CD4-positive, alpha-beta memory T cell (primary cell): Measurements from ENCODE around the gene TNKS2. TPM values are rescaled to one million over a fixed set of nuclear protein-coding genes. Genes with fewer than 3 reads are reported as not detected.

Experiments used
- CTCF ChIA-PET: fragments of 350-600 bp; sonication (Branson Sonifier 250); formaldehyde crosslinking; loops from one replicate; lab custom pipeline; 2021; ENCODE audit warnings: inconsistent platforms; ENCODE audit not compliant: partially characterized antibody; lab: Charles Lee
- POLR2A ChIA-PET: fragments of 350-600 bp; sonication (Branson Sonifier 250); formaldehyde crosslinking; loops from one replicate; lab custom pipeline; 2021; ENCODE audit not compliant: partially characterized antibody; lab: Charles Lee
- DNase-seq, 5 donors: peaks; one replicate each; pipeline versions ENCODE4 v3.0.0 to v3.0.0-alpha.2; 2020 to 2022; ENCODE audit warnings: mixed read lengths in 1 of 5
- H3K27ac ChIP-seq: one replicate; pipeline ENCODE4 v1.7.0; 2013; ENCODE audit warnings: low read depth, low read length
- H3K27me3 ChIP-seq: 2 replicates; pipeline ENCODE4 v1.7.0; 2013; ENCODE audit warnings: mild to moderate bottlenecking, low read length, moderate library complexity; ENCODE audit not compliant: insufficient read depth
- H3K36me3 ChIP-seq: 2 replicates; pipeline ENCODE4 v1.7.0; 2013; ENCODE audit warnings: mild to moderate bottlenecking, low read length, moderate library complexity; ENCODE audit not compliant: insufficient read depth
- H3K4me1 ChIP-seq: 2 replicates; pipeline ENCODE4 v1.7.0; 2013; ENCODE audit warnings: mild to moderate bottlenecking, low read length, moderate library complexity; ENCODE audit not compliant: insufficient read depth
- H3K4me3 ChIP-seq, 2 donors: one replicate each; pipeline ENCODE4 v1.7.0; 2013; ENCODE audit warnings: low read length in 2 of 2, mild to moderate bottlenecking in 1 of 2
- H3K9me3 ChIP-seq, 2 donors: one replicate each; pipeline ENCODE4 v1.7.0; 2013; ENCODE audit warnings: low read length in 2 of 2, control low read depth in 1 of 2; ENCODE audit not compliant: control insufficient read depth in 1 of 2
- H3K27ac Mint-ChIP-seq, 7 donors: one replicate each; pipeline ENCODE4 v1.8.0; 2020 to 2021; ENCODE audit warnings: mixed read lengths in 7 of 7, mild to moderate bottlenecking in 6 of 7, inconsistent platforms in 3 of 7, moderate library complexity in 3 of 7
- H3K27me3 Mint-ChIP-seq, 2 donors: one replicate each; pipeline ENCODE4 v1.8.0; 2020 to 2021; ENCODE audit warnings: mixed read lengths in 2 of 2
- H3K36me3 Mint-ChIP-seq, 2 donors: one replicate each; pipeline ENCODE4 v1.8.0; 2020 to 2021; ENCODE audit warnings: mixed read lengths in 2 of 2, inconsistent platforms in 1 of 2, mild to moderate bottlenecking in 1 of 2
- H3K4me1 Mint-ChIP-seq, 4 donors: one replicate each; pipeline ENCODE4 v1.8.0; 2020 to 2021; ENCODE audit warnings: mixed read lengths in 4 of 4, mild to moderate bottlenecking in 1 of 4
- H3K4me3 Mint-ChIP-seq, 8 donors: one replicate each; pipeline ENCODE4 v1.8.0; 2020 to 2021; ENCODE audit warnings: mixed read lengths in 8 of 8, mild to moderate bottlenecking in 7 of 8, moderate library complexity in 6 of 8, inconsistent platforms in 3 of 8
- H3K9me3 Mint-ChIP-seq, 8 donors: one replicate each; pipeline ENCODE4 v1.8.0; 2020 to 2021; ENCODE audit warnings: mixed read lengths in 8 of 8, mild to moderate bottlenecking in 5 of 8, inconsistent platforms in 3 of 8, moderate library complexity in 1 of 8
- intact Hi-C: fragments of 100-400 bp; cut with micrococcal nuclease; formaldehyde crosslinking; loops from one replicate; pipeline ENCODE4 v1.15.1; 2023
- polyA plus RNA-seq, 2 donors: library from polyadenylated mRNA; unstranded; fragments of 300-500 nt; fragmentation: Illumina TruSeq; gene quantifications; one replicate each; pipeline ENCODE4 v1.2.3, GENCODE V29; 2021
- total RNA-seq, 2 experiments: library from RNA; stranded (reverse); gene quantifications; one replicate each; pipeline ENCODE4 v1.2.3, GENCODE V29; 2021

The TNKS2 gene
- total and polyA plus RNA-seq, 4 experiments from 2014 or later, result 18.7 to 70.0 (median 48.1) TPM

DNA sequence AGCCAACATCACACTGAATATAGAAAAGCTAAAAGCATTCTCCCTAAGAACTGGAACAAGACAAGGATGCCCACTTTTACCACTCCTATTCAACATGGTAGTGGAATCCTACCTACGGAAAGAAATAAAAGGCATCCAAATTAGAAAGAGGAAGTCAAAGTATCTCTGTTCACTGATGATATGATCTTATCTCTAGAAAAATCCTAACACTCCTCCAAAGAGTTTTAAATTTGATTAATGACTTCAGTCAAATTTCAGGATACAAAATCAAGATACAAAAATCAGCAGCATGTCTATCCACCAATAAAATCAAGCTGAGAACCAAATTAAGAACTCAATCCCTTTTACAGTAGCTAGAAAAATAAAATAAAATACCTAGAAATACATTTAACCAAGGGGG lies 35.3 kb upstream of the TNKS2 start:
- POLR2A ChIA-PET, result no interaction called here
- CTCF ChIA-PET, result no interaction called here

DNA sequence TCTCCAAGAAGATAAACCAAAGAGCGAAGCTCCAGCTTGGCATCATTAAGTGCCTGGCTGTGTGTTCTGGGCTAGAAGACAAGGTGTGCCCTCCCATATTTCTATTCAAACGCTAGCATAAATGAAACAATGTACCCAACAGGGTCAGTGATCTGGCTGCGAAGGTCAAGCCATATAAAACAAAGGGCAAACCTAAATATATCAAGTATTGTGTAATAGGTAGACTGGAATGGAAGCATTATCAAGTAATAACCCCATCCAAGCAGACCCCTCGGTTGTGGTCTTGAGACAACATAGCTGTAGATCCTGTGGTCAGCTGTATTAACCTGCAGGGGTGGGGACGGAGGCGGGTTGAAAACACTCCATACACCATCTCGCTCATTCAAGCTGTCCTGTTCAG lies 31.6 kb upstream of the TNKS2 start:
- DNase-seq, result no peak
- Histone ChIP-seq H3K4me3 (no peak overlapping the region), H3K4me1 (no peaks in the 10 kb centered on the region), H3K27me3 (no peaks in the 10 kb centered on the region), H3K27ac (no peak overlapping the region), H3K36me3 (no peaks in the 10 kb centered on the region), H3K9me3 (no peaks in the 10 kb centered on the region)
- intact Hi-C loops, result loop anchor here (10.0 kb wide), 1 partner anchor 88 kb away; no protein-coding TSS in a partner anchor
- Mint-ChIP-seq H3K4me3 (no peak overlapping the region), H3K27me3 (peaks cover 0 to 2% of the 10 kb centered on the region in 2 donors), H3K27ac (no peak overlapping the region), H3K36me3 (no peaks in the 10 kb centered on the region), H3K9me3 (no peaks in the 10 kb centered on the region), H3K4me1 (peaks cover 0 to 2% (median 0%) of the 10 kb centered on the region in 4 donors)
- CTCF ChIA-PET, result no interaction called here
- POLR2A ChIA-PET, result no interaction called here

More for the DNA sequence above, 35.3 kb upstream of the TNKS2 start:
- no peak overlapping the region for H3K4me3 Mint-ChIP-seq
- intact Hi-C loops, result loop anchor here (10.0 kb wide), 1 partner anchor 92 kb away; no protein-coding TSS in a partner anchor
- no peaks in the 10 kb centered on the region for H3K27me3 ChIP-seq
- H3K27me3 Mint-ChIP-seq, result peaks cover 2 to 5% of the 10 kb centered on the region in 2 donors
- no peaks in the 10 kb centered on the region for H3K9me3 Mint-ChIP-seq
- no peaks in the 10 kb centered on the region for H3K9me3 ChIP-seq
- H3K4me3 ChIP-seq, result no peak overlapping the region
- H3K36me3 ChIP-seq, result no peaks in the 10 kb centered on the region
- H3K27ac ChIP-seq, result no peak overlapping the region
- no peak overlapping the region for H3K27ac Mint-ChIP-seq
- H3K36me3 Mint-ChIP-seq, result no peaks in the 10 kb centered on the region
- no peak for DNase-seq
- peaks cover 0 to 2% (median 0%) of the 10 kb centered on the region in 4 donors for H3K4me1 Mint-ChIP-seq
- H3K4me1 ChIP-seq, result no peaks in the 10 kb centered on the region

DNA sequence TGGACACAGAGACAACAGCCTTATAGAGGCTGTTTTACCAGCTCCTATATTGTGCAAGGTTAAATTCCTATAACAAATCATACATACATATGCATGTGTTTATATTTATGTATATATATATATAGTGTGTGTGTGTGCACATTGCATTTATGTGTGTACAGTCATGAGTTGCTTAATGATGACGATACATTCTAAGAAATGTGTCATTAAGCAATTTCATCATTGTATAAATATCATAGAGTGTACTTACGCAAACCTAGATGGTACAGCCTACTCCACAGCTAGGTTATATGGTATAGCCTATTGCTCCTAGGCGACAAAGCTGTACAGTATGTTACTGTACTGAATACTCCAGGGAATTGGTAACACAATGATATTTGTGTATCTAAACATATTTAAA lies 30.1 kb upstream of the TNKS2 start:
- H3K27ac Mint-ChIP-seq, result no peak overlapping the region
- POLR2A ChIA-PET, result interaction anchor here (1.4 kb wide), 1 partner anchor 140 kb away, joined by 5 read pairs; no protein-coding TSS in a partner anchor
- Histone ChIP-seq H3K27ac (no peak overlapping the region), H3K9me3 (no peaks in the 10 kb centered on the region), H3K36me3 (no peaks in the 10 kb centered on the region), H3K27me3 (no peaks in the 10 kb centered on the region), H3K4me1 (no peaks in the 10 kb centered on the region), H3K4me3 (no peak overlapping the region)
- H3K36me3 Mint-ChIP-seq, result no peaks in the 10 kb centered on the region
- CTCF ChIA-PET, result interaction anchor here (0.9 to 1.9 kb wide), 2 partner anchors 9 to 144 kb away, joined by 5 to 8 read pairs; no protein-coding TSS in a partner anchor
- no peaks in the 10 kb centered on the region for H3K27me3 Mint-ChIP-seq
- H3K4me1 Mint-ChIP-seq, result no peaks in the 10 kb centered on the region
- DNase-seq, result no peak
- H3K9me3 Mint-ChIP-seq, result no peaks in the 10 kb centered on the region
- intact Hi-C loops, result loop anchor here (10.0 kb wide), 1 partner anchor 87 kb away; no protein-coding TSS in a partner anchor
- H3K4me3 Mint-ChIP-seq, result no peak overlapping the region

DNA sequence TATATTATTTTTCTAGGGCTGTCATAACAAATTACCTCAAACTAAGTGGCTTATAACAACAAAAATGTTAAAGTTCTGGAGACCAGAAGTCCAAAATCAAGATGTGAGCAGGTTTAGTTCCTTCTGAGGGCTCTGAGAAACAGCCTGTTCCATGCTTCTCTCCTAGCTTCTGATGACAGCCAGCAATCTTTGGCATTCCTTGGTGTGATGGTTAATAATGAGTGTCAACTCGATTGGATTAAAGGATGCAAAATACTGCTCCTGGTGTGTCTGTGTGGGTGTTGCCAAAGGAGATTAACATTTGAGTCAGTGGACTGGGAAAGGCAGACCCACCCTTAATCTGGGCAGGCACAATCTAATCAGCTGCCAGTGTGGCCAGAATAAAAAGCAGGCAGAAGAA lies 26.3 kb upstream of the TNKS2 start:
- Mint-ChIP-seq H3K27me3 (peaks cover 10 to 11% of the 10 kb centered on the region in 2 donors), H3K27ac (no peak overlapping the region), H3K36me3 (no peaks in the 10 kb centered on the region), H3K4me3 (no peak overlapping the region), H3K4me1 (no peaks in the 10 kb centered on the region), H3K9me3 (no peaks in the 10 kb centered on the region)
- Histone ChIP-seq H3K4me1 (no peaks in the 10 kb centered on the region), H3K4me3 (no peak overlapping the region), H3K36me3 (no peaks in the 10 kb centered on the region), H3K27me3 (peaks cover 3% of the 10 kb centered on the region), H3K9me3 (no peaks in the 10 kb centered on the region), H3K27ac (no peak overlapping the region)
- intact Hi-C loops, result no loop called here
- DNase-seq, result no peak
- ChIA-PET POLR2A (no interaction called here), CTCF (interaction anchor here (1.2 kb wide), 1 partner anchor 141 kb away, joined by 3 read pairs; no protein-coding TSS in a partner anchor)

DNA sequence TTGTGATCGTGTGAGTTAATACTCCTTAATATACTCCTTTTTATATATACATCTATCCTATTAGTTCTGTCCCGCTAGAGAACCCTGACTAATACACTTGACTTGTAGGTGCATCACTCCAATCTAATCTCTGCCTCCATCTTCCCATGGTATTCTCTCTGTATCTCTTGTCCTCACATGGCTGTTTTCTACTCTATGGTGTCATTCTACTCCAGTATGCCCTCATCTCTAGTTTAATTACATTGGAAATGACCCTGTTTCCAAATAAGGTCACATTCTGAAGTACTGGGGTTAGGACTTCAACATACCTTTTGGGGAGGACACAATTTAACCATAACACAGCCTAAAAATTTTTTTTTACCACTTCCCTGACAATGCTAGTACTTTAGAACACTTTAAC lies 25.8 kb upstream of the TNKS2 start:
- Mint-ChIP-seq H3K36me3 (no peaks in the 10 kb centered on the region), H3K27ac (no peak overlapping the region), H3K4me1 (no peaks in the 10 kb centered on the region), H3K27me3 (peaks cover 10 to 11% of the 10 kb centered on the region in 2 donors), H3K4me3 (no peak overlapping the region), H3K9me3 (no peaks in the 10 kb centered on the region)
- no peak for DNase-seq
- ChIA-PET POLR2A (no interaction called here), CTCF (interaction anchor here (1.2 kb wide), 1 partner anchor 140 kb away, joined by 3 read pairs; no protein-coding TSS in a partner anchor)
- H3K4me1 ChIP-seq, result no peaks in the 10 kb centered on the region
- intact Hi-C loops, result no loop called here
- no peak overlapping the region for H3K27ac ChIP-seq
- H3K4me3 ChIP-seq, result no peak overlapping the region
- no peaks in the 10 kb centered on the region for H3K36me3 ChIP-seq
- H3K27me3 ChIP-seq, result peaks cover 3% of the 10 kb centered on the region
- no peaks in the 10 kb centered on the region for H3K9me3 ChIP-seq

DNA sequence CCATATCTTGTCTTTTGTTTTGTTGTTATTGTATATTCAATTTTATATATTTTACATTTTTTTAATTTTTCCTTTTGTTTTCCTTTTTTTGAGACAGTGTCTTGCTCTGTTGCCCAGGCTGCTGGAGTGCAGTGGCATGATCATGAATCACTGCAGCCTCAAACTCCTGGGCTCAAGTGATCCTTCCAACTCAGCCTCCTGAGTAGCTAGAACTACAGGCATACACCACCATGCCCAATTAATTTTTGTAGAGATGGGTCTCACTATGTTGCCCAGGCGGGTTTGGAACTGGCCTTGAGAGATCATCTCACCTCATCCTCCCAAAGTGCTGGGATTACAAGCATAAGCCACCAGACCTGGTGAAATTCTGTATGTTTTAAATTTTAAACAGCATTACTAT lies 25.4 kb upstream of the TNKS2 start:
- H3K27me3 ChIP-seq, result peaks cover 3% of the 10 kb centered on the region
- no peak overlapping the region for H3K4me3 ChIP-seq
- Mint-ChIP-seq H3K4me3 (no peak overlapping the region), H3K27ac (no peak overlapping the region), H3K27me3 (peaks cover 10 to 11% of the 10 kb centered on the region in 2 donors), H3K4me1 (no peaks in the 10 kb centered on the region), H3K9me3 (no peaks in the 10 kb centered on the region), H3K36me3 (no peaks in the 10 kb centered on the region)
- CTCF ChIA-PET, result no interaction called here
- no peak overlapping the region for H3K27ac ChIP-seq
- H3K36me3 ChIP-seq, result no peaks in the 10 kb centered on the region
- intact Hi-C loops, result no loop called here
- DNase-seq, result no peak
- POLR2A ChIA-PET, result no interaction called here
- no peaks in the 10 kb centered on the region for H3K9me3 ChIP-seq
- H3K4me1 ChIP-seq, result no peaks in the 10 kb centered on the region

DNA sequence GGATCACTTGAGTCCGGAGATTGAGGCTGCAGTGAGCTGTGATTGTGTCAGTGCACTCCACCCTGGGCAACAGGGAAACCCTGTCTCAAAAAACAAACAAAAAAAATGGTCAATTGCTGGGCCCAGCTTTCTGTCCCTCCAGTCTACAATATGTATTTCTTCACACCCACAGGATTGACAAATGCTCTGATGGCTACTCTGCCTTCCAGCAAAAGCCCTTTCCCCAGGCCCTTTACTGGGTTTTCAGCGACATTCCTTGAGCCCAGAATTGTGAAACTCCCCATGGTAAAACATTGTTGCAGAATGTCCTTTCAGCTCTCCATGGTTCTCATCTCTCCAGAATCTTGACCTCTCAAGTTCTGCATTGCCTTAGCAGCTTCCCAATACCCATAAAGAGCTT lies 23.7 kb upstream of the TNKS2 start:
- Histone ChIP-seq H3K27ac (no peak overlapping the region), H3K4me1 (no peaks in the 10 kb centered on the region), H3K4me3 (no peak overlapping the region), H3K27me3 (peaks cover 3% of the 10 kb centered on the region), H3K36me3 (no peaks in the 10 kb centered on the region), H3K9me3 (no peaks in the 10 kb centered on the region)
- Mint-ChIP-seq H3K27me3 (peaks cover 14 to 17% of the 10 kb centered on the region in 2 donors), H3K9me3 (no peaks in the 10 kb centered on the region), H3K36me3 (no peaks in the 10 kb centered on the region), H3K27ac (no peak overlapping the region), H3K4me3 (no peak overlapping the region), H3K4me1 (no peaks in the 10 kb centered on the region)
- ChIA-PET POLR2A (no interaction called here), CTCF (interaction anchor here (0.6 to 1.5 kb wide), 3 partner anchors 10 to 474 kb away, joined by 3 to 5 read pairs (median 4); no protein-coding TSS in a partner anchor)
- no peak for DNase-seq
- intact Hi-C loops, result no loop called here
